BJ (cell line): ENCODE data around the gene ELOF1. TPM values are rescaled to one million over a fixed set of nuclear protein-coding genes. Genes with fewer than 3 reads are reported as not detected.

ENCODE experiments used
- CTCF ChIA-PET: fragments of 350-600 bp; formaldehyde crosslinking; extraction: SDS; loops from one replicate; lab custom pipeline; 2021; ENCODE audit warnings: antibody characterized with exemption, inconsistent platforms; lab: Yijun Ruan, JAX
- POLR2A ChIA-PET: fragments of 300-600 bp; sonication (Branson Sonifier 250); formaldehyde crosslinking; extraction: SDS; loops from one replicate; lab custom pipeline; 2021; ENCODE audit warnings: antibody characterized with exemption; lab: Charles Lee
- DNase-seq: peaks from one replicate; pipeline ENCODE4 v3.0.0-alpha.2; 2011; ENCODE audit warnings: low read depth
- H3K27me3 ChIP-seq: 2 replicates; pipeline ENCODE4 v1.6.0; 2011; ENCODE audit warnings: low read length; ENCODE audit not compliant: control insufficient read depth, insufficient read depth
- H3K36me3 ChIP-seq: 2 replicates; pipeline ENCODE4 v1.5.1; 2011; ENCODE audit warnings: low read length; ENCODE audit not compliant: control insufficient read depth, insufficient read depth
- H3K4me3 ChIP-seq: 2 replicates; pipeline ENCODE4 v1.5.1; 2011; ENCODE audit warnings: low read depth, mild to moderate bottlenecking, control low read depth, low read length
- polyA plus RNA-seq: library from polyadenylated mRNA; depleted of rRNA; stranded (reverse); fragments of >200 nt; gene quantifications from 2 replicates; pipeline ENCODE4 v1.2.3, GENCODE V29; 2011
- TF ChIP-seq, protein P1 (sequence below): IDR thresholded peaks from 2 replicates; pipeline ENCODE4 v1.5.1; 2011; ENCODE audit warnings: low read depth, mild to moderate bottlenecking, control low read depth, inconsistent platforms, low read length, moderate library complexity; ENCODE audit not compliant: insufficient read depth

Gene ELOF1
- polyA plus RNA-seq, 1 experiment: 83.9 TPM

GRCh38 chr19:11555246-11555645 lies 3.8 kb downstream of the ELOF1 start:
- H3K4me3 ChIP-seq: no peak overlapping the region
- peaks cover 12% of the 10 kb centered on the region for H3K36me3 ChIP-seq
- no peaks in the 10 kb centered on the region for H3K27me3 ChIP-seq
- ChIA-PET CTCF (interaction anchor here (0.6 kb wide), 2 partner anchors 110 to 202 kb away, joined by 3 to 4 read pairs; no protein-coding TSS in a partner anchor), POLR2A (no interaction called here)
- DNase-seq: no peak
- TF ChIP-seq, protein P1, sequence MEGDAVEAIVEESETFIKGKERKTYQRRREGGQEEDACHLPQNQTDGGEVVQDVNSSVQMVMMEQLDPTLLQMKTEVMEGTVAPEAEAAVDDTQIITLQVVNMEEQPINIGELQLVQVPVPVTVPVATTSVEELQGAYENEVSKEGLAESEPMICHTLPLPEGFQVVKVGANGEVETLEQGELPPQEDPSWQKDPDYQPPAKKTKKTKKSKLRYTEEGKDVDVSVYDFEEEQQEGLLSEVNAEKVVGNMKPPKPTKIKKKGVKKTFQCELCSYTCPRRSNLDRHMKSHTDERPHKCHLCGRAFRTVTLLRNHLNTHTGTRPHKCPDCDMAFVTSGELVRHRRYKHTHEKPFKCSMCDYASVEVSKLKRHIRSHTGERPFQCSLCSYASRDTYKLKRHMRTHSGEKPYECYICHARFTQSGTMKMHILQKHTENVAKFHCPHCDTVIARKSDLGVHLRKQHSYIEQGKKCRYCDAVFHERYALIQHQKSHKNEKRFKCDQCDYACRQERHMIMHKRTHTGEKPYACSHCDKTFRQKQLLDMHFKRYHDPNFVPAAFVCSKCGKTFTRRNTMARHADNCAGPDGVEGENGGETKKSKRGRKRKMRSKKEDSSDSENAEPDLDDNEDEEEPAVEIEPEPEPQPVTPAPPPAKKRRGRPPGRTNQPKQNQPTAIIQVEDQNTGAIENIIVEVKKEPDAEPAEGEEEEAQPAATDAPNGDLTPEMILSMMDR: no peak

DNA sequence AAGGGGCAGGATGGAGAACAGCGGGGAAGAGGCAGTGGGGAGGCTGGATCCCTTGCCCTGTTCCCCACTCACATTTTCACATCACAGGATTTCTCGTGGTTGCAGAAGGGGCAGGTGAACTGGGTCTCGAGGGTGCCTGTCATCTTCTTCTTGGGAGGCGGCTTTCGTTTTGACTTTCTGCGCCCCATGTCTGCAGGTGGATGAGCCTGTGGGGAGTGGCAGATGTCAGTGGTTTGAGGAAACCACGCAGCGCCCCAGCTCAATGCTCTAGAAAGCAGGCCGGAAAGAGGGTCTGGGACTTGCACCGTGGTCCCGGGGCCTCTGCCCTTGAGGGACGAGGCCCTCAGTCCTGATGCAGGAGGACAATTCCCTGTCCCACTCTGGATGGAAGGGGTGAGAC lies 4.9 kb downstream of the ELOF1 start:
- H3K4me3 ChIP-seq: no peak overlapping the region
- CTCF ChIA-PET: no interaction called here
- TF ChIP-seq, protein P1: no peak
- H3K27me3 ChIP-seq: no peaks in the 10 kb centered on the region
- peaks cover 14% of the 10 kb centered on the region for H3K36me3 ChIP-seq
- POLR2A ChIA-PET: no interaction called here
- no peak for DNase-seq

DNA sequence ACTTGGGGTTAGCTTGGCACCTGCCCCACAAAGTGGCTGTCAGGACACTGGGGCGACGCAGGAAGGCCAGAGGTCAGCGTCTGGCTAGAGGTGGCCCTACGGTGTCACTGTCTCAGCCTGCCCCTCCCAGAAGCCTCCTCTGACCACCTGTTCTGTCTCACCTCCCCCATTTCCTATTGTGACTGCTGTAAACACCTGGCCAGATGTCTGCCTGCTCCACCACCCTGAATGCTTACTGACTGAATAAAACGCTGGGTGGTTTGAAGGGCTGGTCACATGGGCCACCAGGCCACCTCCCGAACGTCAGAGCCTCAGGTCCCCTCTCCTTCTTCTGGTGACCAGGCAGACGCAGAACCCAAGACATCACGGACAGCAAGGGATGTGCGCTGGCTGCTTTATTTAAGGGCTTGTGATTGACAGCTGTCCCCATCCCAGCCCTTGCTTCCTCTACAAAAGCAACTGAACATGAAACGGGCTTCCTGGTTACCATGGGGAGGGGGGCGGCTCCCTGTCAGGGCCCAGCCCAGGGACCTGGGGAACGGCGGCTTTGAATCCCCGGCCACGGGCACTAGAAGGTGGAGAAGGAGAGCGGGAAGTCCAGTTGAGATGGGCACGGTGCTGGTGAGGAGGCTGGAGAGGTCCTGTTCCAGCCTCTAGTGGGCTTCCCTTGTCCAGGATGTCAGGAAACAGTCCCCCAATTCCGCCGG lies 6.2 kb downstream of the ELOF1 start:
- TF ChIP-seq, protein P1: no peak
- ChIA-PET CTCF (interaction anchor here (0.6 to 1.2 kb wide), 3 partner anchors 8 to 59 kb away, joined by 3 read pairs; no protein-coding TSS in a partner anchor), POLR2A (interaction anchor here (0.5 kb wide), 1 partner anchor 16 kb away, joined by 3 read pairs; no protein-coding TSS in a partner anchor)

DNA sequence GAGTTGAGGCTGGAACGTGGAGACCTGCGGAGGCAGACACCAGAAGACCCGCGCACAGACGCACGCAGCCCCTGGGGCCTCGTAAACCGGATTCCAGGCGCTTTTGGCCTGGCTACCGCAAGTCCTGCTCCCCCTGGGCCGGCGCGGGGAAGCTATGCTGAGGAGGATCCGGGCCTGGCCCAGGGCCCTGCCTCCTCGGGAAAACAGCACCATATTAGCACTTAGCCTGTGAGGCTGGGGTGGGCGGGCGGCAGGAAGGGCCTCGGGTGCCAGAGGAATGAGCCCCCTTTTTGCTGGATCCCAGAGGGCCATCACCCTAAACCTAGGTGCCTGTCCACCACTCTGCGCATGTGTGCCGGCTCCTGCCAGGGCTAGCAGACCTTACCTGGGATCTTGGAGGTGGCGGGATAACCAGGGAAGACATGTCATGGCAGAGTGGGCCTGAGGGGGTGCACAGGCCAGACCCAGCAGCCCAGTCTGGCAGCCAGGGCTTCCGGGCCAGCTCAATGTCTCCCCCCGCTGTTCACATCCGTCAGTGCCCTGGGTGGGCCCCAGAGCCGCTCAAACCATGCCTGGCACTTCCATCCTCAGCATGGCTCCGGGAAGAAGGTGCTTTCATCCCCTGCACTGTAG lies 7.3 kb downstream of the ELOF1 start:
- no peak for DNase-seq
- ChIA-PET POLR2A (no interaction called here), CTCF (interaction anchor here (0.7 to 1.2 kb wide), 6 partner anchors 9 to 69 kb away, joined by 3 to 6 read pairs (median 3); no protein-coding TSS in a partner anchor)
- Histone ChIP-seq H3K36me3 (peaks cover 14% of the 10 kb centered on the region), H3K27me3 (no peaks in the 10 kb centered on the region), H3K4me3 (no peak overlapping the region)
- TF ChIP-seq, protein P1: peak; percentile 53

More for the DNA sequence above, 6.2 kb downstream of the ELOF1 start:
- H3K36me3 ChIP-seq: peaks cover 14% of the 10 kb centered on the region
- DNase-seq: no peak
- H3K4me3 ChIP-seq: no peak overlapping the region
- H3K27me3 ChIP-seq: no peaks in the 10 kb centered on the region

DNA sequence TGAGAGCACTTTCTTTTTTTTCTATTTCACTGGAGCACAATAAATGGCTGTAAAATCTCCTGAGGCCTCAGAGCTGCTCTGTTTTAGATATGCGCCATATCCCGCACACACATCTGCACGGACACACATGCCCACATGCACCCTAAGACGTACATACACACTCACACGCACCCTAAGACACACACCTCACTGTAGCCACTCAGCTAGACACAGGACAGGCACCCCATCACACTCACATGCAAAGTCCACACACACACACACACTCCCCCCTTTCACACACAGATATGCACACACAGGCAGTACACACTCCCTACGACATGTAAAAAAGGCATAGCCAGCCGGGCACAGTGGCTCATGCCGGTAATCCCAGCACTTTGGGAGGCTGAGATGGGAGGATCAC lies 8.8 kb downstream of the ELOF1 start:
- no peak for DNase-seq
- ChIA-PET CTCF (interaction anchor here (0.9 kb wide), 1 partner anchor 10 kb away, joined by 4 read pairs; no protein-coding TSS in a partner anchor), POLR2A (no interaction called here)
- Histone ChIP-seq H3K36me3 (peaks cover 12% of the 10 kb centered on the region), H3K27me3 (no peaks in the 10 kb centered on the region), H3K4me3 (no peak overlapping the region)
- TF ChIP-seq, protein P1: no peak
